ENCODE results near the gene STRAP.
"Not testable (repeated sequence)": the region's sequence is repeated elsewhere in the genome, so short reads cannot be mapped to it uniquely, and the experiment has no call there.

STRAP gene

DNA sequence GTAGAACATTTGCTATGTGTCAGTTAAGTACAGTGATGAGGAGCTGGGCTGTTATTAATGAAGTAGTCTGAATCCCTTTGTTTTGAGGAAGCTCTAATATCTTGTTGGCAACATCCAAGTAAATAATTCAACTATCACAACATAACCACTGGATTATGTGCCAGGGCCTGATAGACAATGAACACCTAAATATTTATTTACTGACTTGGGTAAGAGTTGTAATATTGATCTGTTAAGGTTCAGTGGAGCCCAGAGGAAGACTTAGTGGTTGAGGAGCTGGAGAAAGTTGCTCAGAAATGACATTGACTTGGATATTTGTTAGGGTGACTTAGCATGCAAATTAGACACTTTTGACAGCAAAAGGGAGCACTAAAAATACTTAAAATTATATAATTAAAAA, 55.7 kb downstream of the STRAP start:
- Histone ChIP-seq H3K79me2 (ENCODE audit: insufficient read depth, low read length) (peaks cover 4% of the 10 kb centered on the region), H3K4me3 (ENCODE audit: low read depth in 1 of 2, low read length in 2 of 2) (no peak overlapping the region), H3K27me3 (ENCODE audit: insufficient read depth, low read length, poor library complexity) (no peaks in the 10 kb centered on the region), H3K27ac (ENCODE audit: low read length) (no peak overlapping the region), H3K9ac (ENCODE audit: low read depth, low read length) (no peak overlapping the region), H4K20me1 (ENCODE audit: insufficient read depth, low read length) (no peaks in the 10 kb centered on the region; the same call in 1 of the 2 replicates), H3K4me2 (ENCODE audit: insufficient read depth, low read length) (no peak overlapping the region), H3K9me3 (ENCODE audit: insufficient read depth, low read length, severe bottlenecking) (no peaks in the 10 kb centered on the region), H3K36me3 (ENCODE audit: insufficient read depth, low read length) (no peaks in the 10 kb centered on the region), H2AFZ (ENCODE audit: low read depth, low read length) (no peak overlapping the region), H3K4me1 (ENCODE audit: insufficient read depth, low read length) (peaks cover 5% of the 10 kb centered on the region; the same call in 1 of the 2 replicates)
- DNase-seq (no peak), ATAC-seq (ENCODE audit: insufficient read depth, low read depth) (no peak)
- TF ChIP-seq EZH2 (IDR thresholded peaks at IDR 0.05; ENCODE audit: borderline replicate concordance, low read depth, low read length, severe bottlenecking): no peak
- TF ChIP-seq, protein P1, sequence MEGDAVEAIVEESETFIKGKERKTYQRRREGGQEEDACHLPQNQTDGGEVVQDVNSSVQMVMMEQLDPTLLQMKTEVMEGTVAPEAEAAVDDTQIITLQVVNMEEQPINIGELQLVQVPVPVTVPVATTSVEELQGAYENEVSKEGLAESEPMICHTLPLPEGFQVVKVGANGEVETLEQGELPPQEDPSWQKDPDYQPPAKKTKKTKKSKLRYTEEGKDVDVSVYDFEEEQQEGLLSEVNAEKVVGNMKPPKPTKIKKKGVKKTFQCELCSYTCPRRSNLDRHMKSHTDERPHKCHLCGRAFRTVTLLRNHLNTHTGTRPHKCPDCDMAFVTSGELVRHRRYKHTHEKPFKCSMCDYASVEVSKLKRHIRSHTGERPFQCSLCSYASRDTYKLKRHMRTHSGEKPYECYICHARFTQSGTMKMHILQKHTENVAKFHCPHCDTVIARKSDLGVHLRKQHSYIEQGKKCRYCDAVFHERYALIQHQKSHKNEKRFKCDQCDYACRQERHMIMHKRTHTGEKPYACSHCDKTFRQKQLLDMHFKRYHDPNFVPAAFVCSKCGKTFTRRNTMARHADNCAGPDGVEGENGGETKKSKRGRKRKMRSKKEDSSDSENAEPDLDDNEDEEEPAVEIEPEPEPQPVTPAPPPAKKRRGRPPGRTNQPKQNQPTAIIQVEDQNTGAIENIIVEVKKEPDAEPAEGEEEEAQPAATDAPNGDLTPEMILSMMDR (IDR thresholded peaks at IDR 0.05; ENCODE audit: borderline replicate concordance, extremely low read depth, low read length, poor library complexity, severe bottlenecking): no peak

DNA sequence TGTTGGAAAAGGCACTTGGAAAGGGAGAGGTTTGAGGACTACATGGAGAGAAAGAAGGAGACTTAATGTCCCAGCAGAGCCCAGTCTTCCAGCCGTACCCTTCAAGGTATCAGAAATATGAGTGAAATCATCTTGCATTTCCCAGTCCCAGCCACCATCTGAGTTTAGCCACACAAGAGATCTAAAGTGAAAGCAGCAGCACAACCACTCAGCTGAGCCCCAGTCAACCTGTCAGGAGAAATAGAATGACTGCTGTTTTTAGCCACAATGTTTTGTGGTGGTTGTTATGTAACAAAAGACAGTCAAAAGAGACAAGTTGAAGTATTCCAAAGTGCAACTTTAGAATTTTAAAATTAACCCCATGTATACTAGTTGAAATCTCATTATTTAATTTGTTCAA, 56.9 kb downstream of the STRAP start:
- H2AFZ ChIP-seq (ENCODE audit: low read depth, low read length): no peak overlapping the region
- H3K27ac ChIP-seq (ENCODE audit: low read length): no peak overlapping the region
- ATAC-seq (ENCODE audit: insufficient read depth, low read depth) (peak; percentile 69), DNase-seq (peak; percentile 17)
- no peaks in the 10 kb centered on the region for H3K36me3 ChIP-seq (ENCODE audit: insufficient read depth, low read length)
- peaks cover 2% of the 10 kb centered on the region; the same call in 1 of the 2 replicates for H3K79me2 ChIP-seq (ENCODE audit: insufficient read depth, low read length)
- H3K4me2 ChIP-seq (ENCODE audit: insufficient read depth, low read length): no peak overlapping the region
- H4K20me1 ChIP-seq (ENCODE audit: insufficient read depth, low read length): no peaks in the 10 kb centered on the region
- H3K27me3 ChIP-seq (ENCODE audit: insufficient read depth, low read length, poor library complexity): no peaks in the 10 kb centered on the region
- H3K9ac ChIP-seq (ENCODE audit: low read depth, low read length): no peak overlapping the region
- H3K4me1 ChIP-seq (ENCODE audit: insufficient read depth, low read length): peaks cover 5% of the 10 kb centered on the region; the same call in 1 of the 2 replicates
- H3K4me3 ChIP-seq (ENCODE audit: low read depth in 1 of 2, low read length in 2 of 2): no peak overlapping the region
- TF ChIP-seq, protein P1 (IDR thresholded peaks at IDR 0.05; ENCODE audit: borderline replicate concordance, extremely low read depth, low read length, poor library complexity, severe bottlenecking): no peak
- TF ChIP-seq EZH2 (IDR thresholded peaks at IDR 0.05; ENCODE audit: borderline replicate concordance, low read depth, low read length, severe bottlenecking): no peak
- no peaks in the 10 kb centered on the region for H3K9me3 ChIP-seq (ENCODE audit: insufficient read depth, low read length, severe bottlenecking)

DNA sequence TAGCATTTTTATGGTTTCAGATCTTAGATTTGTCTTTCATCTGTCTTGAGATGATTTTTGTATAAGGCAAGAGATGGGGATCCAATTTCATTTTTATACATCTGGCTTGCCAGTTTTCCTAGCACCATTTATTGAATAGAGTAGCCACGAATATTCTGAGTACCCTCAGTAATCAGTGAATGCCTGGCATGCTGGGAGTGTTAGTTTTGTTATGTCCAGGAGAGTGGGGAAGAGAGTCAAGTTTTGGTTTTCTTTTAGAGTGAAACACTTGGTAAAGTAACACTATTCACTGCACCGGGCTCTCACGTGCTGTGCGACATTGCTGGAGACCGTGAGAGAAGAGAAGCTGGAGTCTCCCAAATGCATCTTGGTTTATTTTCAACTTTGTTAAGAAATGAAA, 60.3 kb downstream of the STRAP start:
- H3K36me3 ChIP-seq (ENCODE audit: insufficient read depth, low read length): no peaks in the 10 kb centered on the region
- H3K79me2 ChIP-seq (ENCODE audit: insufficient read depth, low read length): peaks cover 2% of the 10 kb centered on the region; the same call in 1 of the 2 replicates
- no peak for DNase-seq
- no peaks in the 10 kb centered on the region for H4K20me1 ChIP-seq (ENCODE audit: insufficient read depth, low read length)
- no peak overlapping the region for H3K27ac ChIP-seq (ENCODE audit: low read length)
- H3K9ac ChIP-seq (ENCODE audit: low read depth, low read length): no peak overlapping the region
- no peak overlapping the region for H2AFZ ChIP-seq (ENCODE audit: low read depth, low read length)
- H3K4me3 ChIP-seq (ENCODE audit: low read depth in 1 of 2, low read length in 2 of 2): no peak overlapping the region
- no peaks in the 10 kb centered on the region for H3K27me3 ChIP-seq (ENCODE audit: insufficient read depth, low read length, poor library complexity)
- TF ChIP-seq EZH2 (IDR thresholded peaks at IDR 0.05; ENCODE audit: borderline replicate concordance, low read depth, low read length, severe bottlenecking): no peak
- H3K4me1 ChIP-seq (ENCODE audit: insufficient read depth, low read length): peaks cover 5% of the 10 kb centered on the region; the same call in 1 of the 2 replicates
- H3K4me2 ChIP-seq (ENCODE audit: insufficient read depth, low read length): no peak overlapping the region
- ATAC-seq (ENCODE audit: insufficient read depth, low read depth): no peak
- no peaks in the 10 kb centered on the region for H3K9me3 ChIP-seq (ENCODE audit: insufficient read depth, low read length, severe bottlenecking)

DNA sequence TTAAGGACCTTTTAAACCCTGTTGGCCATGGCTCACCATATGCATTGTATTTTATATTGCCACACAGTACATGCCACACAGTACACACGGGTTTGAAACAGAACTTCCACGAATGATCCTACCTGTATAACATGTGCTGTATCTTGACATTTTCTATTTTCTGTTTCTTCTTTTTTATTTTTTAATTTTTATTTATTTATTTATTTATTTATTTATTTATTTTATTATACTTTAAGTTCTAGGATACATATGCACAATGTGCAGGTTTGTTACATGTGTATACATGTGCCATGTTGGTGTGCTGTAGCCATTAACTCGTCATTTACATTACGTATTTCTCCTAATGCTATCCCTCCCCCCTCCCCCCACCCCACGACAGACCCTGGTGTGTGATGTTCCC, 61.3 kb downstream of the STRAP start:
- not testable (repeated sequence) for H3K4me2 ChIP-seq (ENCODE audit: insufficient read depth, low read length); H3K4me3 ChIP-seq (ENCODE audit: low read depth in 1 of 2, low read length in 2 of 2); H4K20me1 ChIP-seq (ENCODE audit: insufficient read depth, low read length); H3K4me1 ChIP-seq (ENCODE audit: insufficient read depth, low read length); H3K9me3 ChIP-seq (ENCODE audit: insufficient read depth, low read length, severe bottlenecking); H3K27me3 ChIP-seq (ENCODE audit: insufficient read depth, low read length, poor library complexity); H3K27ac ChIP-seq (ENCODE audit: low read length); H3K9ac ChIP-seq (ENCODE audit: low read depth, low read length); H2AFZ ChIP-seq (ENCODE audit: low read depth, low read length); ATAC-seq (ENCODE audit: insufficient read depth, low read depth); H3K36me3 ChIP-seq (ENCODE audit: insufficient read depth, low read length); DNase-seq; H3K79me2 ChIP-seq (ENCODE audit: insufficient read depth, low read length)

DNA sequence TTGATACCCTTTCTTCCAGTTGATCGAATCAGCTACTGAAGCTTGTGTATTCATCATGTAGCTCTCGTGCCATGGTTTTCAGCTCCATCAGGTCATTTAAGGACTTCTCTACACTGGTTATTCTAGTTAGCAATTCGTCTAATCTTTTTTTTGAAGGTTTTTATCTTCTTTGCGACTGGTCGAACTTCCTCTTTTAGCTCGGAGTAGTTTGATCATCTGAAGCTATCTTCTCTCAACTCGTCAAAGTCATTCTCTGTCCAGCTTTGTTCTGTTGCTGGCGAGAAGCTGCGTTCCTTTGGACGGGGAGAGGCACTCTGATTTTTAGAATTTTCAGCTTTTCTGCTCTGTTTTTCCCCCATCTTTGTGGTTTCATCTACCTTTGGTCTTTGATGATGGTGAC, 66.3 kb downstream of the STRAP start:
- H3K27me3 ChIP-seq (ENCODE audit: insufficient read depth, low read length, poor library complexity); H3K9me3 ChIP-seq (ENCODE audit: insufficient read depth, low read length, severe bottlenecking); H3K36me3 ChIP-seq (ENCODE audit: insufficient read depth, low read length); DNase-seq; H3K4me1 ChIP-seq (ENCODE audit: insufficient read depth, low read length); H2AFZ ChIP-seq (ENCODE audit: low read depth, low read length); H4K20me1 ChIP-seq (ENCODE audit: insufficient read depth, low read length); ATAC-seq (ENCODE audit: insufficient read depth, low read depth); H3K9ac ChIP-seq (ENCODE audit: low read depth, low read length); H3K27ac ChIP-seq (ENCODE audit: low read length); H3K4me2 ChIP-seq (ENCODE audit: insufficient read depth, low read length); H3K4me3 ChIP-seq (ENCODE audit: low read depth in 1 of 2, low read length in 2 of 2); H3K79me2 ChIP-seq (ENCODE audit: insufficient read depth, low read length): not testable (repeated sequence)
